Ascending aorta (tissue), 2 donors: ENCODE data around the gene BEST1. TPM values are rescaled to one million over a fixed set of nuclear protein-coding genes. Genes with fewer than 3 reads are reported as not detected.
"Not testable (repeated sequence)": the region's sequence is repeated elsewhere in the genome, so short reads cannot be mapped to it uniquely, and the experiment has no call there.

ENCODE experiments used
- DNase-seq, 2 donors: peaks; one replicate each; pipeline ENCODE4 v3.0.0-alpha.2; 2019; ENCODE audit warnings: low spot score in 2 of 2
- H3K27ac ChIP-seq, 2 donors: fragments of 200-600 bp; sonication (generic); one replicate each; pipeline ENCODE4 v1.5.1; 2016 to 2017; ENCODE audit warnings: mild to moderate bottlenecking in 1 of 2
- H3K27me3 ChIP-seq: fragments of 200-600 bp; sonication (generic); one replicate; pipeline ENCODE4 v1.5.1; 2017
- H3K36me3 ChIP-seq, 2 donors: fragments of 200-600 bp; sonication (generic); one replicate each; pipeline ENCODE4 v1.5.1; 2016
- H3K4me1 ChIP-seq, 2 donors: fragments of 200-600 bp; sonication (generic); one replicate each; pipeline ENCODE4 v1.5.1; 2016 to 2017; ENCODE audit warnings: mild to moderate bottlenecking in 1 of 2
- H3K4me3 ChIP-seq, 2 donors: fragments of 200-600 bp; sonication (generic); one replicate each; pipeline ENCODE4 v1.5.1; 2016 to 2017; ENCODE audit warnings: mild to moderate bottlenecking in 1 of 2
- H3K9me3 ChIP-seq, 2 donors: fragments of 200-600 bp; sonication (generic); one replicate each; pipeline ENCODE4 v1.5.1; 2016
- intact Hi-C: fragments of 100-400 bp; cut with DNase I; formaldehyde crosslinking; loops from one replicate; pipeline ENCODE4 v1.15.1; 2023
- total RNA-seq: library from RNA; depleted of rRNA; stranded (reverse); fragments of >200 nt; gene quantifications from one replicate; pipeline ENCODE4 v1.1.0, GENCODE V29; 2016
- TF ChIP-seq, protein P1 (sequence below), 3 experiments: fragments of 200-600 bp in 2 of 3; fragments of 450-650 bp in 1 of 3; sonication (generic) in 2 of 3; IDR thresholded peaks; one replicate each; pipeline ENCODE4 v1.5.1; 2016 to 2019; ENCODE audit warnings: antibody characterized with exemption in 3 of 3, mild to moderate bottlenecking in 1 of 3, moderate library complexity in 1 of 3

The BEST1 gene
- total RNA-seq, 1 donor from 2014 or later, result 30.9 TPM

DNA sequence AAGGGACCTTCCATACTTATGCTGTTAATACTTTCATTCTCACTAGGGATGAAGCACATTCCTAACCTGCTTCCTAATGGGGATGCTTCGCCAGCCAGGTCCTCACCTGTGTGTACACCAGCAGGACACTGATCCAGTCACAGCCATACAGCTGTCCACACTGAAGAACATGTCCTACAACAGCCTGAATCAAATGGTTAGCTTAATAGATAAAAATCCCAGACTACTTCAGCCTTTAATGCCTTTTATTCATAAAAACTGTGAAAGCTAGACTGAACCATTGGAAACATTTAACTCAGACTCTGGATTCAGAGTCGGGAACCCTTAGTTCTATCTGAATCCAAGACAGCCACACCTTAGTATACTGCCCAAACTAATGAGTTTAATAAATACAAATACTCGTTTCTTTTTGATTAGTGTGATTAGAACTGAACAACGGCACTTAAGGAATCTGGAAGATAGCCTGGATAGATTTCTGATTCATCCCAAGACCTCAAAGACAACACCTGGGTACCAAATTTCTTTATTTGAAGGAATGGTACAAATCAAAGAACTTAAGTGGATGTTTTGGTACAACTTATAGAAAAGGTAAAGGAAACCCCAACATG lies 14.0 kb downstream of the BEST1 start:
- peaks cover 11 to 28% of the 10 kb centered on the region in 2 donors for H3K36me3 ChIP-seq
- H3K4me1 ChIP-seq, result peaks cover 10 to 37% of the 10 kb centered on the region in 2 donors
- intact Hi-C loops, result no loop called here
- H3K27ac ChIP-seq, result peak overlapping the region; percentile 42 to 99
- DNase-seq, result peak in 1 of 2 donors; percentile 62
- H3K4me3 ChIP-seq, result peak overlapping the region in 1 of 2 donors; percentile 96
- no peaks in the 10 kb centered on the region for H3K27me3 ChIP-seq
- TF ChIP-seq, protein P1, sequence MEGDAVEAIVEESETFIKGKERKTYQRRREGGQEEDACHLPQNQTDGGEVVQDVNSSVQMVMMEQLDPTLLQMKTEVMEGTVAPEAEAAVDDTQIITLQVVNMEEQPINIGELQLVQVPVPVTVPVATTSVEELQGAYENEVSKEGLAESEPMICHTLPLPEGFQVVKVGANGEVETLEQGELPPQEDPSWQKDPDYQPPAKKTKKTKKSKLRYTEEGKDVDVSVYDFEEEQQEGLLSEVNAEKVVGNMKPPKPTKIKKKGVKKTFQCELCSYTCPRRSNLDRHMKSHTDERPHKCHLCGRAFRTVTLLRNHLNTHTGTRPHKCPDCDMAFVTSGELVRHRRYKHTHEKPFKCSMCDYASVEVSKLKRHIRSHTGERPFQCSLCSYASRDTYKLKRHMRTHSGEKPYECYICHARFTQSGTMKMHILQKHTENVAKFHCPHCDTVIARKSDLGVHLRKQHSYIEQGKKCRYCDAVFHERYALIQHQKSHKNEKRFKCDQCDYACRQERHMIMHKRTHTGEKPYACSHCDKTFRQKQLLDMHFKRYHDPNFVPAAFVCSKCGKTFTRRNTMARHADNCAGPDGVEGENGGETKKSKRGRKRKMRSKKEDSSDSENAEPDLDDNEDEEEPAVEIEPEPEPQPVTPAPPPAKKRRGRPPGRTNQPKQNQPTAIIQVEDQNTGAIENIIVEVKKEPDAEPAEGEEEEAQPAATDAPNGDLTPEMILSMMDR (IDR thresholded peaks at IDR 0.05), result no peak
- H3K9me3 ChIP-seq, result no peaks in the 10 kb centered on the region

DNA sequence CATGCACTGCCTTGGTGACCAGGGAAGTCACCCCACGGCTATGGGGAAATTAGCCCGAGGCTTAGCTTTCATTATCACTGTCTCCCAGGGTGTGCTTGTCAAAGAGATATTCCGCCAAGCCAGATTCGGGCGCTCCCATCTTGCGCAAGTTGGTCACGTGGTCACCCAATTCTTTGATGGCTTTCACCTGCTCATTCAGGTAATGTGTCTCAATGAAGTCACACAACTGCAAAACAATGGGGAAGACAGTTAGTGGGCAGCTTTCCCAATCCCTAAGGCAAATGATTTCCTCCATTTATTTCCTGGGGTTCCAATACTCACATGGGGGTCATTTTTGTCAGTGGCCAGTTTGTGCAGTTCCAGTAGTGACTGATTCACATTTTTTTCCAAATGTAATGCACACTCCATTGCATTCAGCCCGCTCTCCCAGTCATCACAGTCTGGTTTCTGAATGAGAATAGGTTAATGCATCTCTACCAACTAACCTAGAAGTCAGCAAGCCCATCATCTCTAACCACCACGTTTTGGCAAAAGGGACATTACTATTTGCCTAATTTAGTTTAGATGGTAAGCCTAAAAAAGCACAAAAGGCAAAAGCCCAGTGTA lies 14.6 kb downstream of the BEST1 start:
- not testable (repeated sequence) for H3K27me3 ChIP-seq, H3K9me3 ChIP-seq
- H3K4me1 ChIP-seq, result peaks cover 10 to 38% of the 10 kb centered on the region in 2 donors
- intact Hi-C loops, result loop anchor here (5.0 kb wide), 2 partner anchors 118 to 172 kb away; partner anchors contain the start of genes FEN1 and TMEM258
- H3K36me3 ChIP-seq, result peaks cover 11 to 28% of the 10 kb centered on the region in 2 donors
- H3K27ac ChIP-seq, result peak overlapping the region; percentile 98 to 99
- peak overlapping the region; percentile 88 to 96 for H3K4me3 ChIP-seq
- peak in 1 of 2 donors; percentile 66 for DNase-seq

DNA sequence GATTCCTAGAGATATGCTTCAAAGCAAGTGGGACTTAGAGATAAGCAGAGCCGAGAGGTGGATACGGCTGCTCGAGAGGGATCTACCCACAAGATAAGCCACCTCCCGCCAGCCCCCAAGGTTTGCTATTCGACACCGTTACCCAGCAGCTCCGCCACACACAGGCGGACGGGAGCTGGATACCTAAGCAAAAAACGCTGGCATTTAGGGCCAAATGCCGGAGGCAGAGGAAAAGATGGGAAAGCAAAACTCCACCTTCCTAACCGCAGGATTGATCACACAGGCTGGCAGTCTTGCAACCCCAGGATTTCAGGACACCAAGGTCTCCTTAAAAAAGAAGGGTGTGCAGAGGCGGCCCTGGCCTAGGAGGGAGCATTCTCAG lies 16.6 kb downstream of the BEST1 start:
- TF ChIP-seq, protein P1 (IDR thresholded peaks at IDR 0.05), result no peak
- H3K27ac ChIP-seq, result peak overlapping the region; percentile 98 to 99
- no peaks in the 10 kb centered on the region for H3K9me3 ChIP-seq
- H3K36me3 ChIP-seq, result peaks cover 11 to 28% of the 10 kb centered on the region in 2 donors
- H3K27me3 ChIP-seq, result no peaks in the 10 kb centered on the region
- H3K4me3 ChIP-seq, result peak overlapping the region; percentile 88 to 96
- DNase-seq, result no peak
- intact Hi-C loops, result loop anchor here (1.0 to 5.0 kb wide), 4 partner anchors 17 to 174 kb away; partner anchors contain the start of genes FADS3, FEN1 and TMEM258
- H3K4me1 ChIP-seq, result peaks cover 20 to 47% of the 10 kb centered on the region in 2 donors

DNA sequence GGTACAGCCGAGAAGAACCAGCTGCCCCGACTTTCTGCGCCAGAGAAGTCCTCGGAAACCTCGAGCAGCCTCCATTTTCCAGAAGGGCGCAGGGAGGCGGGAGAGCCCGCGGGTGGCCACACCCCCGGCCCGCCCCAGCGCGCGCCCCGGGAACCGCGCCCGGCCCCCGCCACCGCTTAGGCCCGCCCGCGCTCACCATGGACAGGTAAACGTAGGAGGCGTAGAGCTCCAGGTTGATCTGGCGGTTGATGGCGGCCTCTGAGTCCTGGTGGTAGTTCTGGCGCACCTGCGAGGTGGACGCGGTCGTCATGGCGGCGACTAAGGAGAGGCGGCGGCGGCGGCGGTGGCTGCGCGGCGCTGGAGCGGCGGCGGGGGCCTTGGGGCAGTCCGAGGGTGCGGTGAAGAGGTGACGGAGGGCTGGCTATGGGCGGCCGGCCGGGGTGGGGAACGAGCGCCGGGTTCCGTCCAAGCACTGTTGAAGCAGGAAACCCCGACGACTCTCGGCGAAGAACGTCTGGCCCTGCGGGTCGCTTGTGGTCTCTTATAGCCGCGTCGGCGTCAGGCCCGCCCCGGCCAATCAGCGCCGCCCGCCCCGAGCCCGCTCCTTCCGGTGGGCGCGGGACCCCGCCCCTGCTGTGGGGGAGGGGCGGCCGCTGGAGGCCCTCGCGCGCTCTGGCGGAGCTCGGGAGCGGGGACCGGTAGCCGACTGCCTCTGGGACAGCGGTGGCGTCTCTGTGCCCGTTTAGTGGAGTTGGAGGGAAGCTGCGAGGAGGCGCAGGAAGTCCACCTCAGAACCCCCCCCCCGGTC lies 17.2 kb downstream of the BEST1 start, which contains the start of gene FTH1:
Gene FTH1 (minus strand): TSS at position 519 of the 808 bp plus-strand sequence. CDS start 209 bp downstream, at position 310.
- Histone ChIP-seq H3K4me1 (peaks cover 23 to 46% of the 10 kb centered on the region in 2 donors), H3K27me3 (no peaks in the 10 kb centered on the region), H3K36me3 (peaks cover 11 to 28% of the 10 kb centered on the region in 2 donors), H3K9me3 (no peaks in the 10 kb centered on the region), H3K27ac (peak within 1 kb of the TSS; percentile 98 to 99), H3K4me3 (peak within 1 kb of the TSS; percentile 88 to 96)
- intact Hi-C loops, result loop anchor here (1.0 to 5.0 kb wide), 4 partner anchors 18 to 175 kb away; partner anchors contain the start of genes FADS3, FEN1 and TMEM258
- TF ChIP-seq, protein P1 (IDR thresholded peaks at IDR 0.05), result no peak
- DNase-seq, result peak; percentile 61 to 94

DNA sequence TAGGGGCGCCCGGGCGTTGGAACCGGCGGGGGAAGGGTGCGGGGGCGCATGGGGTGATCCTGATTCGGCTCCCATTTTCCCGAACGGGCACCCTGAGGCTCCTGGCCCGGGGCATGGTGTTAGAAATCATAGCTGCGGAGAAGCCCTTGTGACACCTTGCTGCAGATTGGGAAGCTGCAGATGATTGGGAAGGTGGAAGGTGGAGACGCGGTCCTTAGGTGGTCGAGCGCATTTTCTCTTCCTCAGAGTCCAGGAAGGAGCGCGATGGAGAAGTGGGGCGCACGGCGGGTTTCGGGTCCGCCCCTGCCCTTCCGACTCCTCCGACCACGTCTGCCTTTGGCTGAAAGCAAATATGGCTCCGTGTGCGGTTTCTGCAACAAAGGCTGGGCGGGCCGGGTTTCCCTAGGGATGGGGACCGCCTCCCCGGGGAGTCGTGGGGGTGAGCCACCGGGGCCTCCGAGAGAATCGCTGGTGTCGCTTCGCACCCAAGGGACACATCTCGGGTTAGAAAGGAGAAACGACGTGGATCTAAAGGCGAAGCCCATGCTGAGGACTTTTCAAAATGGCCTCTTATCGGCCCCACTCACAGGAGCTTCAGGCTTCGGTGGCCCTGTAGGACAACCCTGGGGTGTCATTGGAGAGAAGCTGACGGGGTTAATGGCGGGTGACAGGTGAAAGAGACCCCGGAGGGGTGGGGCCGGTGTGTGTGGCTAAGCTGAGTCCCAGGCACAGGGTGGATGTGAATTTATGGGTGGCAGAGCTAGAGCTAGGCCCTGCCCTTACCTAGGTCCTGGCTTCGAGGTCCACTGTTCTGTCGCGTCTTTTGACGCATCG lies 18.0 kb downstream of the BEST1 start:
- peaks cover 11 to 28% of the 10 kb centered on the region in 2 donors for H3K36me3 ChIP-seq
- peak overlapping the region; percentile 98 to 99 for H3K27ac ChIP-seq
- TF ChIP-seq, protein P1 (IDR thresholded peaks at IDR 0.05), result peak in 1 of 3 experiments; percentile 6
- DNase-seq, result peak in 1 of 2 donors; percentile 75
- H3K4me1 ChIP-seq, result peaks cover 24 to 51% of the 10 kb centered on the region in 2 donors
- H3K9me3 ChIP-seq, result no peaks in the 10 kb centered on the region
- H3K27me3 ChIP-seq, result no peaks in the 10 kb centered on the region
- intact Hi-C loops, result loop anchor here (1.0 to 5.0 kb wide), 4 partner anchors 19 to 176 kb away; partner anchors contain the start of genes FADS3, FEN1 and TMEM258
- H3K4me3 ChIP-seq, result peak overlapping the region; percentile 88 to 96
